Stimulated activated CD4-positive, alpha-beta T cell treated with anti-CD3 and anti-CD28 coated beads, Interleukin-15, amount 100 ng/mL, for 1 hour (primary cell): ENCODE results near the gene SMCR8.
"Not testable (repeated sequence)": the region's sequence is repeated elsewhere in the genome, so short reads cannot be mapped to it uniquely, and the experiment has no call there.

Source experiments
- DNase-seq, 2 donors: peaks; one replicate each; pipeline ENCODE4 v3.0.0-alpha.2; 2020; ENCODE audit warnings: low read depth in 1 of 2, low spot score in 1 of 2

Gene SMCR8

DNA sequence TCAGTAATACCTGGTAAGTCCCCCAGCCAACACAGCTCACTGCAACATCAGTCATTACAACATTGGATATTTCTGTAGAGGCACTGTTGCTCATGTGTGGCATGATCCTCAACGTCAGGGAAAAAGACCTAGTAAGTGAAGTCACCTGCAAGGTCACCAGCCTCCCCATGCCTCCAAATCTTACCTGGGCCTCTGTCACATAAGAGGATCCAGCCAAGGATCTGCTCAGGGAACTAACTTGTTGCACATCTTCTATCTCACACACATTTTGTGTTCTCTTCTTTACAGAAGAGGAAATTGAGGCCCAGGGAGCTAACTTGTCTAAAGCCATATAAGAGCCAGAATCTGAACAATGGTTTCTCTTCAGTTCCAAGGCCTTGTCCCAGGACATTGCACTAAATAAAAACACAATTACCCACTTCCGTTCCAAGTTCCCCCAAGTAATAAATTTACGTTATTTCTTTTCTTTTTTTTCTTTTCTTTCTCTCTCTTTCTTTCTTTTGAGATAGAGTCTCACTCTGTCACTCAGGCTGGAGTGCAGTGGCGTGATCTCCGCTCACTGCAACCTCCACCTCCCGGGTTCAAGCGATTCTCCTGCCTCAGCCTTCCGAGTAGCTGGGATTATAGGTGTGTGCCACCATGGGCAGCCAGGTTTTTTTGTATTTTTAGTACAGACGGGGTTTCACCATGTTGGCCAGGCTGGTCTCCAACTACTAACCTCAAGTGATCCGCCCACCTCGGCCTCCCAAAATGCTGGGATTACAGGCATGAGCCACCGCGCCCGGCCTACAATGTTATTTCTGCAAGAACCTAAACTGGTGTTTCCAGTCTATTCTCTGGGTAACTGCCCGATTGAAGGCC is 47.0 kb downstream of the SMCR8 start:
- no peak for DNase-seq

DNA sequence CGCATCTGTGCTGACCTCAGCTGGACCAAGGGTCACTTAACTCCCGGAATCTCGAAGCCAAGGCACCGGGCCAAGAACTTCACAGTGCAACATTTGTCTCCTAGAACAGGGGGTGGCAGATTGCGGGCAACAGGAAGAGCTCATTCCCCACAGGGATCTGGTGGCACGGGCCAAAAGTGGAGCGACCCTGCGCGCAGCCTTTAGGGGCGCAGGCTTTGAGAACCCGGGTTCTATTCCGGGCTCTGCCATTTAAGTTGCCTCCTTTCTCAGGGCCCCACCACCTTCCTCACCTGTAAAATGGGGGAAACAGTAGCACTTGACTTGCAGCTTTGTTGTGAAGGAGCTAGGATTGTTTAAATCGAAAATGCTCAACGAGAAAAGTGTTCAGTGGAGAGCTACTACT is 47.6 kb downstream of the SMCR8 start:
- no peak for DNase-seq

DNA sequence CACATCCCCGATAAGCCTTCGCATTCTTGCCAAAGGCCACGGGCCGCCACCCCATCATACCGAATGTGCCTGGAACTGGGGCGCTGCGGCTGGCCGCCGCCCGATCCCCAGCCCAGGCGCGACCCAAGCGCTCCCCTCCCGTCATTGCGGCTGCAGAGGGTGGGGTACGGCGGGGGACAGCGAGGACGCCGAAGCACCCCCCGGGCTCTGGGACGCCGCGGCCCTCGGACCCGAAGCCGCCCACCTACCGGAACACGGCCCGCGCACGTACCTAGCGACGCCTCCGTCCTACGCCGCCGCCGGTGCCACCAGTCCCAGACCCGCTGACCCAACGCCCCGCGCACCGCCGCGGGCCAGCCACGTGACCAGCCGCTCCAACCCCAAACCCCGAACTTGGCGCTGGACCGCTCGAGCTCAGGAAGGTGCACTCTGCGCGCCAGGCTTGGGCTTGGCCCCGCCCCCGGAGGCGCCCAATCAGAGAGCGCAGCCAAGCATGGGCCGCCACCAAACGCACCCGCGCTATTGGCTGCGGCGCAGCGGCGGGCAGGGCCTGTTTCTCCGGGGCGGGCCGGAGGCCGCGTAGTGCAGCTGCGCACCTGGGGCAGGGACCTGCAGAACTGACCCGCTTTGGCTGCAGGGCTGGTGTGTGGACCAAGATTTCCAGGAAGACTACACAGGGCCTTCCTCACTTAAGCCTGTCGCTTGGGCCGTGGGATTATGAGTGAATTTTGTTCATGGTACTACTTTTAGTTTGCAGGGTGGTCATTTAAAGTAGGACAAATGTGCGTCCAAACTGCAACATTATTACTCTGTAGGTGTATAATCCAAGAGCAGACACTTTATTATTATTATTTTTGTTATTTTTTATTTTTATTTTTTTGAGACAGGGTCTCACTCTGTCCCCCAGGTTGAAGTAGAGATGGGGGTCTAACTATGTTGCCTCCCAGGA is 48.3 kb downstream of the SMCR8 start, which contains the start of gene SHMT1:
Gene SHMT1 (minus strand): TSS at position 450 of the 949 bp plus-strand sequence. CDS start 7,569 bp downstream, outside the sequence.
- DNase-seq: peak; percentile 86

DNA sequence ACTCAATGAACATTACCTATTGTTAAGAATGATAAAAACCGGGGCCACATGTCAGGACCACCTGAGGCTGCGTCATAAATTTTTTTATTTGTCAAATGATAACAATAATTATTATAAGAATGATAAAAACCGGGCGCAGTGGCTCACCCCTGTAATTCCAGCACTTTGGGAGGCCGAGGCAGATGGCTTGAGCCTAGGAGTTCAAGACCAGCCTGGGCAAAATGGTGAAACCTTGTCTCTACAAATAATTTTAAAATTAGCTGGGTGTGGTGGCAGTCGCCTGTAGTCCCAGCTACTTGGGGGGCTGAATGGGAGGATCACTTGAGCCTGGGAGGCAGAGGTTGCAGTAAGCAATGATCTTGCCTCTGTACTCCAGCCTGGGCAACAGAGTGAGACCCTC is 49.1 kb downstream of the SMCR8 start:
- no peak for DNase-seq

GRCh38 chr17:18368946-18369345 is 53.9 kb downstream of the SMCR8 start:
- no peak for DNase-seq

DNA sequence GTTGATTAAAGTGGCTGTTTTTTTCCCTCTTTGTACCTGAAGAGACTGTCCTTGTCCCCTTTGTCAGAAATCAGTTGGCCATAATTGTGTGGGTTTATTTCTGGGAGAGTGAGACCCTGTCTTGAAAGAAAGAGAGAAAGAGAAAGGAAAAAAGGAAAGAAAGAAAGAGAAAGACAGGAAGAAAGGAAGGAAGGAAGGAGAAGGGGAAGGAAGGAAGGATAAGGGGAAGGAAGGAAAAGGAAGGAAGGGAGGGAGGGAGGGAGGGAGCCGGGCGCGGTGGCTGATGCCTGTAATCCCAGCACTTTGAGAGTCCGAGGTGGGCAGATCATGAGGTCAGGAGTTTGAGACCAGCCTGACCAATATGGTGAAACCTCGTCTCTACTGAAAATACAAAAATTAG is 55.7 kb downstream of the SMCR8 start:
- DNase-seq: no peak

GRCh38 chr17:18371455-18371854 is 56.4 kb downstream of the SMCR8 start:
- no peak for DNase-seq

GRCh38 chr17:18373181-18373580 is 58.1 kb downstream of the SMCR8 start:
- not testable (repeated sequence) for DNase-seq

- no peak for DNase-seq
Observed at GRCh38 chr17:18374216-18374615, 59.1 kb downstream of the SMCR8 start.
